ENCODE data around the gene BHLHE40. TPM values are rescaled to one million over a fixed set of nuclear protein-coding genes. Genes with fewer than 3 reads are reported as not detected.

BHLHE40 gene
- total RNA-seq, 1 donor from 2014 or later = 288 TPM

GRCh38 chr3:4994823-4995499 is 15.7 kb downstream of the BHLHE40 start:
- peak; percentile 85 for DNase-seq (ENCODE audit: low spot score)
- intact Hi-C loops (cut with DNase I) = no loop called here
- peak; percentile 91 for ATAC-seq

GRCh38 chr3:4995500-4996053 is 16.3 kb downstream of the BHLHE40 start:
- ATAC-seq (no peak), DNase-seq (ENCODE audit: low spot score) (peak; percentile 49)
- intact Hi-C loops (cut with DNase I) = no loop called here

- DNase-seq (ENCODE audit: low spot score) = no peak
- no peak for ATAC-seq
- intact Hi-C loops (cut with DNase I) = no loop called here
Measured at GRCh38 chr3:4996223-4996765, 17.1 kb downstream of the BHLHE40 start.

GRCh38 chr3:4996771-4997291 is 17.6 kb downstream of the BHLHE40 start:
- ATAC-seq (no peak), DNase-seq (ENCODE audit: low spot score) (peak; percentile 31)
- intact Hi-C loops (cut with DNase I) = no loop called here

GRCh38 chr3:4997946-4998345 is 18.7 kb downstream of the BHLHE40 start:
- intact Hi-C loops (cut with DNase I) = no loop called here
- no peak for DNase-seq (ENCODE audit: low spot score)
- ATAC-seq = no peak

- intact Hi-C loops (cut with DNase I) = no loop called here
- ATAC-seq (no peak), DNase-seq (ENCODE audit: low spot score) (no peak)
Measured at GRCh38 chr3:4999531-5000184, 20.4 kb downstream of the BHLHE40 start.

- no peak for DNase-seq (ENCODE audit: low spot score)
- ATAC-seq = no peak
- intact Hi-C loops (cut with DNase I) = no loop called here
Measured at GRCh38 chr3:5001135-5001534, 21.9 kb downstream of the BHLHE40 start.

GRCh38 chr3:5001805-5002173 is 22.6 kb downstream of the BHLHE40 start:
- ATAC-seq (no peak), DNase-seq (ENCODE audit: low spot score) (no peak)
- intact Hi-C loops (cut with DNase I) = no loop called here

- intact Hi-C loops (cut with DNase I) = no loop called here
- no peak for DNase-seq (ENCODE audit: low spot score)
- ATAC-seq = no peak
Measured at GRCh38 chr3:5002174-5002870, 23.1 kb downstream of the BHLHE40 start.

GRCh38 chr3:5002871-5003247 is 23.6 kb downstream of the BHLHE40 start:
- ATAC-seq = no peak
- DNase-seq (ENCODE audit: low spot score) = no peak
- intact Hi-C loops (cut with DNase I) = no loop called here

GRCh38 chr3:5004319-5005152 is 25.3 kb downstream of the BHLHE40 start:
- DNase-seq (ENCODE audit: low spot score) (no peak), ATAC-seq (no peak)
- intact Hi-C loops (cut with DNase I) = no loop called here

- no peak for ATAC-seq
- intact Hi-C loops (cut with DNase I) = no loop called here
- DNase-seq (ENCODE audit: low spot score) = no peak
Measured at GRCh38 chr3:5005367-5005766, 26.1 kb downstream of the BHLHE40 start.

GRCh38 chr3:5006755-5007202 is 27.5 kb downstream of the BHLHE40 start:
- ATAC-seq (peak; percentile 38), DNase-seq (ENCODE audit: low spot score) (no peak)
- intact Hi-C loops (cut with DNase I) = no loop called here

- intact Hi-C loops (cut with DNase I) = no loop called here
- DNase-seq (ENCODE audit: low spot score) = no peak
- no peak for ATAC-seq
Measured at GRCh38 chr3:5007873-5008272, 28.6 kb downstream of the BHLHE40 start.

- ATAC-seq = peak; percentile 38
- no peak for DNase-seq (ENCODE audit: low spot score)
- intact Hi-C loops (cut with DNase I) = no loop called here
Measured at GRCh38 chr3:5009506-5010109, 30.4 kb downstream of the BHLHE40 start.

GRCh38 chr3:5010140-5010539 is 30.9 kb downstream of the BHLHE40 start:
- intact Hi-C loops (cut with DNase I) = no loop called here
- ATAC-seq (no peak), DNase-seq (ENCODE audit: low spot score) (no peak)

GRCh38 chr3:5010706-5011554 is 31.7 kb downstream of the BHLHE40 start:
- ATAC-seq (peak; percentile 16), DNase-seq (ENCODE audit: low spot score) (no peak)
- intact Hi-C loops (cut with DNase I) = no loop called here
